Suppressor macrophage treated with lipopolysaccharide for 1 hour (primary cell): ENCODE results near the gene SEC24C.
"Not testable (repeated sequence)": the region's sequence is repeated elsewhere in the genome, so short reads cannot be mapped to it uniquely, and the experiment has no call there.

ENCODE experiments used
- DNase-seq, 3 donors: peaks; one replicate each; pipeline ENCODE4 v3.0.0-alpha.2; 2020 to 2022

SEC24C gene

GRCh38 chr10:73772281-73773151 lies 28.3 kb downstream of the SEC24C start:
- DNase-seq, result peak; percentile 94 to 97 (median 96)

- DNase-seq, result peak; percentile 25 to 51 (median 30)
Observed at GRCh38 chr10:73773152-73773879, 29.1 kb downstream of the SEC24C start.

- peak; percentile 25 to 36 (median 35) for DNase-seq
Observed at GRCh38 chr10:73774637-73775036, 30.5 kb downstream of the SEC24C start.

- DNase-seq, result no peak
Observed at GRCh38 chr10:73779018-73779417, 34.8 kb downstream of the SEC24C start.

GRCh38 chr10:73779539-73780197 lies 35.5 kb downstream of the SEC24C start:
- DNase-seq, result no peak

- no peak for DNase-seq
Observed at GRCh38 chr10:73780301-73780700, 36.1 kb downstream of the SEC24C start.

- peak in 1 of 3 donors; percentile 4 for DNase-seq
Observed at GRCh38 chr10:73780966-73781365, 36.8 kb downstream of the SEC24C start.

- DNase-seq, result no peak
Observed at GRCh38 chr10:73781548-73781878, 37.3 kb downstream of the SEC24C start.

- DNase-seq, result peak; percentile 89 to 93 (median 90)
Observed at GRCh38 chr10:73781879-73782748, 37.9 kb downstream of the SEC24C start, which contains the start of gene CHCHD1. TSS of gene CHCHD1 (plus strand) at chr10:73782048. CDS start at chr10:73782076, 28 bp downstream.

- DNase-seq, result no peak
Observed at GRCh38 chr10:73782749-73783085, 38.5 kb downstream of the SEC24C start.

GRCh38 chr10:73785211-73785720 lies 41.1 kb downstream of the SEC24C start, which contains the start of gene ZSWIM8:
TSS of gene ZSWIM8 (plus strand) at chr10:73785606. CDS start at chr10:73785879, 273 bp downstream.
- peak; percentile 94 for DNase-seq

- DNase-seq, result peak; percentile 27 to 55 (median 32)
Observed at GRCh38 chr10:73785721-73786511, 41.7 kb downstream of the SEC24C start.

GRCh38 chr10:73786512-73786885 lies 42.3 kb downstream of the SEC24C start:
- no peak for DNase-seq

- not testable (repeated sequence) for DNase-seq
Observed at GRCh38 chr10:73787031-73787800, 43.0 kb downstream of the SEC24C start.

- no peak for DNase-seq
Observed at GRCh38 chr10:73788864-73789658, 44.9 kb downstream of the SEC24C start.

GRCh38 chr10:73789659-73790055 lies 45.5 kb downstream of the SEC24C start:
- no peak for DNase-seq

- DNase-seq, result no peak
Observed at GRCh38 chr10:73790886-73791625, 46.9 kb downstream of the SEC24C start.

- DNase-seq, result no peak
Observed at GRCh38 chr10:73791871-73792400, 47.8 kb downstream of the SEC24C start.

- no peak for DNase-seq
Observed at GRCh38 chr10:73793456-73793855, 49.3 kb downstream of the SEC24C start.
